Stimulated activated CD4-positive, alpha-beta T cell treated with anti-CD3 and anti-CD28 coated beads, Interleukin-12 subunit alpha, Interleukin-12 subunit beta, amount 100 ng/mL, for 24 hours (primary cell): ENCODE measurements around the gene ACLY.
"Not testable (repeated sequence)": the region's sequence is repeated elsewhere in the genome, so short reads cannot be mapped to it uniquely, and the experiment has no call there.

Source experiments
- DNase-seq, 2 experiments: peaks; one replicate each; pipeline ENCODE4 v3.0.0-alpha.2; 2020; ENCODE audit warnings: low read depth in 2 of 2

The ACLY gene

GRCh38 chr17:41939693-41940090 is 20.9 kb upstream of the ACLY start:
- no peak for DNase-seq

GRCh38 chr17:41939044-41939692 is 20.4 kb upstream of the ACLY start:
- DNase-seq = no peak

GRCh38 chr17:41937970-41938954 is 19.5 kb upstream of the ACLY start:
- DNase-seq = no peak

DNA sequence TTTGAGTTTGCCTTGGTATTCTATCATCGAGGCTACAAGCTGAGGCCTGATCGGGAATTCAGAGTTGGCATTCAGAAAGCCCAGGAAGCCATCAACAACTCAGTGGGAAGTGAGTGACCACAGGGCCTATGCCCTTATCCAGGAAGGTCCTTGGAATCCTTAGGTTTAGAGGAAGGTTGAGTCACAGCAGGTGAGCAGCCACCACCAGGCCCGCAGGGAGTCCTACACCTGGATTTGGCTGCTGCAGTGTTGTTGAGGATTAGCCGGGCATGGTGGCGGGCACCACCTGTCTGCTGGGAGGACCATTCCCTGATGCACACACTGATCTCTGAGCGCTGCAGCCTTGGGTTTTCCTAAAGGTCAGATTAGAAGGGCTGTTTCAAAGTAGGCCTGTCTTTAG is 16.9 kb upstream of the ACLY start:
- no peak for DNase-seq

GRCh38 chr17:41932816-41933389 is 14.2 kb upstream of the ACLY start:
- no peak for DNase-seq

DNA sequence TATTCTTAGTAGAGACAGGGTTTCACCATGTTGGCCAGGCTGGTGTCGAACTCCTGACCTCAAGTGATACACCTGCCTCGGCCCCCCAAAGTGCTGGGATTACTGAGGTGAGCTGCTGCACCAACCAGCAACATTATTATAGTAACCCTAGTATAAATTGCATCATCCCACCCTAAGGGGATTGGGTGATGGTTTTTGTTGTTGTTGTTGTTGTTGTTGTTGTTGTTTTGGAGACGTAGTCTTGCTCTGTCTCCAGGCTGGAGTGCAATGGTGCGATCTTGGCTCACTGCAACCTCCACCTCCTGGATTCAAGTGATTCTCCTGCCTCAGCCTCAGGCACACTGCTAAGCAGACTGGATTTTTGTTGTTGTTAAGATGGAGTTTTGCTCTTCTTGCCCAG is 13.0 kb upstream of the ACLY start:
- DNase-seq = not testable (repeated sequence)

DNA sequence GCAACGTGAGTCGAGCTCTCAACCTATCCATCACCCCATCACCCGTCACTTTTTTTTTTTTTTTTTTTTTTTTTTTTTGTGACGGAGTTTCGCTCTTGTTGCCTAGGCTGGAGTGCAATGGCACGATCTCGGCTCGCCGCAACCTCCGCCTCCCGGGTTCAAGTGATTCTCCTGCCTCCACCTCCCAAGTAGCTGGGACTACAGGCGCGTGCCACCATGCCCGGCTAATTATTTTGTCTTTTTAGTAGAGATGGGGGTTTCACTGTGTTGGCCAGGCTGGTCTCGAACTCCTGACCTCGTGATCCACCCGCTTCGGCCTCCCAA is 12.0 kb upstream of the ACLY start:
- DNase-seq = not testable (repeated sequence)

DNA sequence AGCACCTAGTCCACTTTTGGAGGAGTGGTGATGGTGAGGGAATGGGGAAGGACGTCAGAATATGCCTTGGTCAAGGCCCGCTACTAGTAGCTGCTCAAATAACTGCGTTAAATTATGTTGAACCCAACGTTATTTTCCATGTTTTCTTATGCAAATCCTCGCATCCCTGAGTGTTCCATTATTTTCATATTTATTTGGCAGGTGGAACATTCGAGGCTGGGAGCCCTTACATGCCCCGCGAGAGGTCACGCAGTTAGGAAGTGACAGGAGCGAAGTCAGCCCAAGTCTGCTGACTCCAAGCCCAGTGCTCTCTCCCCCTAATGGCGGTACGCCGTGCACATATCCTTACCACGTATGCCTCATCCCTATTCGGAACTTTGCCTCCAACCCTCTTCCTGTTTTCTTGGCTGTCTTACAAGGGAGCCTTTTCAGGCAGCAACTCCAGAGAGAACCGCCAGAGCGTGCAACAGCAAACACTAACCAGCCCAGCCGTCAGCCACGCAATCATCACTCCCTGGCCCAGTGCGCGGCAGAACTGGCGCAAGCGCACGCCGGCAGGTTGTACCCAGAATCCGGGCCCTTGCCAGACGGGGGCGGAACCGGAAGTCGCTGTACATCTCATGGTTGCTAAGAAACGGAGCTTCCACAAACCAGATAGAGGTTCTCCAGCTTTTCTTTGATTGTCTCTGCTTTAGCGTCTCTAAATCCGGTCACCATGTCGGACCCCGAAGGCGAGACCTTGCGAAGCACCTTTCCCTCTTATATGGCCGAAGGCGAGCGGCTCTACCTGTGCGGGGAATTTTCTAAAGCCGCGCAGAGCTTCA is 11.5 kb upstream of the ACLY start, which contains the start of gene ODAD4:
TSS of gene ODAD4 (plus strand) at position 609 of the 824 bp plus-strand sequence. CDS start at position 716, 107 bp downstream.
- DNase-seq = peak; percentile 92 to 94

- no peak for DNase-seq
These were observed 10.0 kb upstream of the ACLY start for GRCh38 chr17:41928693-41929251.

DNA sequence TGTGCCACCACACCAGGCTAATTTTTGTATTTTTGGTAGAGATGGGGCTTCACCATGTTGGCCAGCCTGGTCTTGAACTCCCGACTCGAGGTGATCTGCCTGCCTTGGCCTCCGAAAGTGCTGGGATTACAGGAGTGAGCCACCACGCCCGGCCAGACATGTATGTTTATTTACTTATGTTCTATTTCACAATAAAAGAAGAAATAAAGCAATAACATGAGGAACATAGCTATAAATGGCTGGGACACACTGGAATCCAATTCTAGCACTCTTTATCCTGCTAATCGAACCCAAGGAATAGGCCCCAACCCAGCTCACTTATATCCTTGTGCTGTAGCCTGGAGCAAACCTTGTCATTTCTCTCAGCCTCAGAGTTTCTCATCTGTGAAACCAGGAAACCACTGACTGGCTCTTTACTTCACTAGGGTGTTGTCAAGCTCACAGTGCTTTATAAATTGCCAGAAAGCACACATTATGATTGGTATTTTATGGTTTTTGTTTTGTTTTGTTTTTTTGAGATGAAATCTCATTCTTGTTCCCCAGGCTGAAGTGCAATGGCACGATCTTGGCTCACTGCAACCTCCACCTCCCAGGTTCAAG is 7.3 kb upstream of the ACLY start:
- DNase-seq = no peak

DNA sequence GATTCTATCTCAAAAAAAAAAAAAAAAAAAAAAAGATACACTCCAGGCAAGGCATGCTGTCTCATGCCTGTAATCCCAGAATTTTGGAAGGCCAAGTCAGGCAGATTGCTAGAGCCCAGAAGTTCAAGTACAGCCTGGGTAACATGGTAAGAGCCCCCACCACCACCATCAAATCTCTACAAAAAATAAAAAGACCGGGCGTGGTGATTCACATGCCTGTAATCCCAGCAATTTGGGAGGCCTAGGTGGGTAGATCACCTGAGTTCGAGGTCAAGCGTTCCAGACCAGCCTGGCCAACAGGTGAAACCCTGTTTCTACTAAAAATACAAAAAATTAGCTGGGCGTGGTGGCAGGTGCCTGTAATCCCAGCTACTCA is 1.8 kb upstream of the ACLY start:
- DNase-seq = no peak

- no peak for DNase-seq
These were observed 1.3 kb upstream of the ACLY start for GRCh38 chr17:41919840-41920579.

DNA sequence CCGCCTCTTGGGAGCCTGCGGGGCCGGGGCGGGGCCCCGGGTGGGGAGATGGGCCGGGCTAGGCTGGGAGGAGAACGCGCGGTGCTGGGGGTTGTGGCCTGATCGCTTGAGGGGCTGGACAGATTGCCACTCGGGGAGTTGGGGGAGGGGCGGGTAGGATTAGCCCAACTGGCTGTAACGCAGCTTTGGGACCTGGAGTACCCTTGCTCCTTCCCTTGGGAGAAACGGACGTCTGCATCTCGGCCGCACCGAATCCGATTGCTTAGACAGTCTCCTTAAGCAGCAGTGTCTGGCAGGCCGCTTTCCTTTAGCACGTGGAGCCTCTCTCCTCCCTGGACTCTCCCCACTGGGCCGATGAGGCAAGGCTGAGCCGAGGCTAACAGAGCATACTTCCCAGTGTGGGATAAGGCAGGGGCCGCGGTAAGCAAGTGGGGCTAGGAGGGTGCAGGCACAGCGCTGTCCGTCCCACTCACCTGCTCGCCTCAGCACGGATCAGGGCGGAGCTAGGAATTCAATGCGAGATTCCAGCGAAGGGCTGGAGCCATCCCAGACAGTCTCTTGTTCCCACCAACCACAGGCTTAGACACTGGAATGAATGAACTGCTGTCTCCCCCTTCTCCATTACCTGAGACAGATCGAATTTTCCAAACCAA is 540 bp upstream of the ACLY start:
- no peak for DNase-seq

GRCh38 chr17:41917679-41918313 is 955 bp downstream of the ACLY start:
- DNase-seq = peak; percentile 17 to 38

DNA sequence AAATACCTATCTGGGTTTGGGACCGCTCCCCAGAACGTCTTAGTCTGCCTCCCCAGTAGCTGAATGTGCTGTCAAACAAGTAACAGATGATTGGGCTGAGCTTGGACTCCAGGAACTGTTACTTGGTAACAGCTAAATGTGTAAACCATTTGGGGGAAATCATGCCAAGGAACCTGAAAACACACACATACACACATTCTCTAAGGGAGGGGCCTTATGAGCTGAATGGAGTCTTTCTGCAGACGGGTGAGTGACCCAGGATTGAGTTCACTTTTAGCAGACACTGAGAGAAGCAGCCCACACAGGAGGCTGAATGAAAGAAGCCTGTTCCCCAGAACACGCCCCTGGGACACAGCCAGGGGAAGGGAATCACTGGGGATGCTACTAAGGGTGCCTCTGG is 1.6 kb downstream of the ACLY start:
- no peak for DNase-seq

GRCh38 chr17:41915566-41915965 is 3.2 kb downstream of the ACLY start:
- no peak for DNase-seq

DNA sequence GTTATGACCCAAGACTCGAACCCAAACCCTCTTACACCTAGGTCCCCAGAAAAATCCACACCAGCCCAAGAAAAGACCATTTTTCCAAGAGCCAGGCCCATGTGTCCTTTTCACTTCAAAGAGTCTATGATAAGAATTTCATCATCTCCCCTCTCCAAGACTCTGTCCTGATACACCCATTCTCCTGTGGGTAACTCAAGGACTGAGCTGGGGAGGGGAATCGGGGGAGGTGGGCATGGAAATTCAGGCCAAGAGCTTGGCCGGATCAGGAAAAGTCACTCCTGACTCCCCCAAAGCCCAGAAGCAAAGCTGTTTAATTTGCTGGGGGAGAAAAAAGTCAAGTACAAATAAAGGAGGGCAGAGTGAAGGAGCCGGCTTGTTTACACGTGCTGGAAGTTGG is 3.7 kb downstream of the ACLY start:
- no peak for DNase-seq

DNA sequence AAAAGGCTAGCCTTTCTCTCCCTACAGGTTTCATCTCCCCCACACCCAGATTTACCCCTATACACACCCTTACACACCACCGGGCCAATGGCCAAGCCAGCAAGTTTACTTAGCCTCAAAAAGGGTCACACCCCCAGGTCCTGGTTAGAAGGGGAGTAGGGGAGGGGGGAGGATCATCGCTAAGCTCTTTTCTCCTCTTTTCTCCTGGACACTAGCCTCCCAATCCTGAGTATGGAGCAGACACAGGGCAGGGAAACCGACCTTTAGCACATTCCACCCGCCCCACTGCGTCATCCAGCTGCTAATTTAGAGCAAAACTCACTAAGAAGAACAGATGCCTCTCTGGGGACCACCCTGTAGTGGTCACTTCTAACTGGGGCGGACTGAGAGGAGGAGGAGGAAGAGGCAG is 4.4 kb downstream of the ACLY start:
- no peak for DNase-seq

DNA sequence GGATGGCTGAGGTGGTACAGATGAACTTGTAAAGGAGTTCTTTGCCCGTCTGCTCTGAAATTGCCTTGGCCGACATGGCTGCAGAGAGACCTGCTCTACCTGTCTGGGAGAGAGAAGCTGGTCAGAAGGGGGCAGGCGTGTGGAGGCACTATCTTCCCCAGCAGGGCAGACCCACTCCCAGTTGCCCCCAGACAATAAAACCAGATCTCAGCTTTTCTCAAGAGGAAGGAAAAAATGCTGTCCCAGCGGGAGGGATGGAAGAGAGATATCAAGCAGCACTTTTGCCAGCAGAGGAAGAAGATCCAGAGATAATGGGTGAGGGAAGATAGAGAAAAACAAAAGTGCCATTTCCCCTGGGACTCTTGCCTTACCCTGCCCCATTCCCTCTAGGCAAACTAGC is 5.0 kb downstream of the ACLY start:
- DNase-seq = no peak
